ENCODE measurements around the gene ZBTB17.
"Not testable (repeated sequence)": the region's sequence is repeated elsewhere in the genome, so short reads cannot be mapped to it uniquely, and the experiment has no call there.

ZBTB17 gene

DNA sequence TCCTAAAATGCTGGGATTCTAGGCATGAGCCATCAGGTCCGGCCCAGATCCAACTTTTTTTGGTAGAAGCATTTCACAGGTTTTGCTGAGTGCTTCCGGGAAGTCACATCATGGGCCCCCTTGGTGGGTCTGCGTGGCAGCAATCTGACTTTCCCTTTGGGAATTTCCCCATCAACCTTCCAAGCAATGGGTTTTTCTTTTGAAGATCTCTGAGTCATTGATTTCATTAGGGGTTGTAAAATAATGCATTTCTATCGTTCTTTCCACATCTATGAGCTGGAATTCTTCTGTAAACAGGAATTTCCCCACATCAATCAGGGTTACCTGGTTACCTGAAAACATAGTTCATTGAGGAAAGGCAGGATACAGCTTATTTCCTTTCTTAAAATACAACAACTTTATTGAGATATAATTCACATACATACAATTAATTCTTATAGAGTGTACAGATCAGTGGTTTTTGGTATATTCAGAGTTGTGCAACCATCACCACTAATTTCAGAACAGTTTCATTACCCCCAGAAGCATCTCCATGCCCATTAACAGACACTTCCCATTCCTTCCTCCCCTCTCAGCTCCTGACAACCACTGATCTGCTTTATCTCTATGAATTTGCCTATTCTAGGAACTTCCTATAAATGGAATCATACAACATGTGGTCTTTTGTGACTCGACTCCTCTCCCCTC lies 9.9 kb upstream of the ZBTB17 start:
- peak; percentile 80 for DNase-seq

DNA sequence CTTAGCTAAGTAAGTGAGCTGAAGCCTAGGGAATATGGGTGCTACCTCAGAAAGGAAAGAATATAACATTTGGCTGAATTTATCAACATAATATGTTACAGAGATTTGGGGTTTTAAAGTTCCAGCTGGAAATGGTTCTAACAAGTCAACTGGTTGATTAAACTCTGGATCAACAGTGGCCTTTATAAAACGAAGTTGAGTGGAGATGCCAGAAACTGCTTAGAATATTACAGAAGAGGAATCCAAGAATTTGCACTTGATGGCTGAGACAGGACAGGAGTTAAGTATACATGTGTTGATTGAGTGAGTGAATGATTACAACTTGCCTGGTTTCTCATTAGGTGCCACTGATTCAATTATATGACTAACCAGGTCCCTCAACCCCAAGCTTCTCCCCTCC lies 7.4 kb upstream of the ZBTB17 start:
- DNase-seq = no peak

DNA sequence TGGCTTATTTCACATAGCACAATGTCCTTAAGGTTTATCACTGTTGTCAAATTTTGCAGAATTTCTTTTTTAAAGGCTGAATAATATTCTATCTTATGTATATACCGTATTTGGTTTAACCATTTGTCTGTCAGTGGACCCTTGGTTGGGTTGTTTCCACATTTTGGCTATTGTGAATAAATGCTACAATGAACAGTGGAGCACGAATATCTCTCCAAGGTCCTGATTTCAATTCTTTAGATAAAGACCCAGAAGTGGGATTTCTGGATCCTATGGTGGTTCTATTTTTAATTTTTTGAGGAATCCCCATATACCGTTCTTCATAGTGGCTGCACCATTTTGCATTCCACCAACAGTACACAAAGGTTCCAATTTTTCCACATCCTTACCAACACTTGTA lies 5.8 kb upstream of the ZBTB17 start:
- no peak for DNase-seq

DNA sequence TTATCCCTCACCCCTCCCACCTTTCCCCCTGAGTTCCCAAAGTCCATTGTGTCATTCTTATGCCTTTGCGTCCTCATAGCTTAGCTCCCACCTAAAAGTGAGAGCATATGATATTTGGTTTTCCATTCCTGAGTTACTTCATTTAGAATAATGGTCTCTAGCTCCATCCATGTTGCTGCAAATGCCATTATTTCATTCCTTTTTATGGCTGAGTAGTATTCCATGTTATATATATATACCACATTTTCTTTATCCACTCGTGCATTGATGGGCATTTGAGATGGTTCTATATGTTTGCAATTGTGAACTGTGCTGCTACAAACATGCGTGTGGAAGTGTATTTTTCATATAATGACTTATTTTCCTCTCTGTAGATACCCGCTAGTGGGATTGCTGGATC lies 2.0 kb upstream of the ZBTB17 start:
- not testable (repeated sequence) for DNase-seq

DNA sequence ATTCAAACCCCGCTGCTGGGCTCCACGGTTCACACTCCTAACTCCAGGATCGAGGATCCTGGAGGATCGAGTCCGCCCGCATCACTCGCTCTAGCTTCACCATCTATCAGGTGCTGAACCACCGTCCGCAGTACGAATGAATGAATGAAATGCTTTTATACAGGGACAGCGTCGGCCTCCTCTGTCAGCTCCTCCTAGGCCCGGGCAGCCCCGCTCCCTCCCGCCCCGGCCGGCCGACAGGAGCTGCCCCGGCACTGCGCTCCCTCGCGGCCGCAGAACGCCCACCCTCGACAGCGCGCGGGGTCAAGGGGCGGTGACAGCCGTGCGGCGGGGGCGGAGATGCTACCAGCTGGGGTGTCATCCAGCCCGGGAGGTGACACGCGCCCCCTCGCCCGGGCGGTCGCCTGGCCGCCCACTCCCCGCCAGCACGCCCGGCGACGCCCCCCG lies 520 bp downstream of the ZBTB17 start:
- peak; percentile 25 for DNase-seq

DNA sequence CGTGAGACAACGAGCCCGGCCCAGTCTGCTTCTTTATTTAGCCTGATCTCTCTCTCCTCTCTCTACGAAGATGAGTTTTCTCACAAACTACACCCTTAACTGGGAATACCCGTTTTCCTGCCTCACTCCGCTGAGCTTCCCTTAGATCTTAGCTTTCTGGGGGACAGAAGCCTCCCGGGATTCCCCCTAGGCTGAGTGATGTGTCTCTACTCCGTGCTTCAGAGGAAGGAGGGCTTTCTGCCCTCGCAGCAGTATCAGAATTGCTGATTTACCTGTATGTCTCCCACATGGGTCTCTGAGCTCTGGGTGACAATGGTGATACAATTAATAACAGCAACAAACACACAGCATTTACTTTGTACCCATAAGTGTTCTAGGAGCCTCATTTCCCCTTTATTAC lies 1.0 kb downstream of the ZBTB17 start:
- no peak for DNase-seq

DNA sequence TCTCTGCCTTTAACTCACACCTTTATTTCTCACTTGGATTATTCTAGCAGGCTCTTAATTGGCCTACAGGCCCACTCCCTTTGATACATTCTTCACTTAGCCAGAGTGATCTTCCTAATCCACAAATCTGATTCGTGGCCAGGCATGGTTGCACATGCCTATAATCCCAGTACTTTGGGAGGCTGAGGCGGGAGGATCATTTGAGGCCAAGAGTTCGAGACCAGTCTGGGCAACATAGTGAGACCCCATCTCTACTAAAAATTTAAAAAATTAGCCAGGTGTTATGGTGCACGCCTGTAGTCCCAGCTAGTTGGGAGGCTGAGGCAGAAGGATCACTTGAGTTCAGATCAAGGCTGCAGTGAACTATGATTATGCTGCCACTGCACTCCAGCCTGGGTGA lies 2.1 kb downstream of the ZBTB17 start:
- DNase-seq = no peak

DNA sequence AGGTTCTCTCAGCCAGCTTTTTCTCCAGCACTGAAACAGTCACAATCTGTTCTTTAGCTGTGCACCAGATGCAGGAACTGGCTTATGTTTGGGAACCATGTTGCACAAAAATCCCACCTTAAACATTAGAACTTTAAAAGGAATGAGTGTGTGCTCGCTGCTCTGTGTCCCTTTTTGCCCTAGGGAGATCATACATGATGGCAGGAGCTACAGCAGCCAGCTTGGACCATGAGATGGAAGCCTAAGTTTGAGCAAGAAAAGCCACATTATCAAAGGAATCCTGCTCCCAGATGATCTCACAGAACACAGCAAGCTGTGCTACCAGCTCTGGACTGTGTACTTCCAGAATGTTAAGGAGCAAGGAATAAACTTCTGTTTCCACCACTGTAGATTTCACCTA lies 3.5 kb downstream of the ZBTB17 start:
- no peak for DNase-seq

DNA sequence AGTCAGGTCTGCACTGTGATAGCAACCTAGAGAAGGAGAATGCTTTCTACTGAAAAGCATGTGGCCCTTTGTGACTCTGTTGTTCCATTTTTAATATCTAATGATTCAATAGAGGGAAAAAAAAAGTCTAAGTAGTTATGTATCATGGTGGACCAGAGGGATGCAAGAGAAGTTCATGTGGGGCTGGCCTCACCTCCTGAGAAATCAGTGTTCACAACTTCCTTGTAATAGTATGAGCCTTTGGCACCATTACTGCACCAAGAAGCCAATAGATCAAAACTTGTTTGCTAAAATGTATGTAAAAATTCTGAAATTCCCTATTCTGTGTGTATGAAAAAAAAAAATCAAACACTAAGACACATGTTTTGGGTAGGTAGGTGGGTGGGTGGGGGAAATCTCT lies 5.0 kb downstream of the ZBTB17 start:
- no peak for DNase-seq

DNA sequence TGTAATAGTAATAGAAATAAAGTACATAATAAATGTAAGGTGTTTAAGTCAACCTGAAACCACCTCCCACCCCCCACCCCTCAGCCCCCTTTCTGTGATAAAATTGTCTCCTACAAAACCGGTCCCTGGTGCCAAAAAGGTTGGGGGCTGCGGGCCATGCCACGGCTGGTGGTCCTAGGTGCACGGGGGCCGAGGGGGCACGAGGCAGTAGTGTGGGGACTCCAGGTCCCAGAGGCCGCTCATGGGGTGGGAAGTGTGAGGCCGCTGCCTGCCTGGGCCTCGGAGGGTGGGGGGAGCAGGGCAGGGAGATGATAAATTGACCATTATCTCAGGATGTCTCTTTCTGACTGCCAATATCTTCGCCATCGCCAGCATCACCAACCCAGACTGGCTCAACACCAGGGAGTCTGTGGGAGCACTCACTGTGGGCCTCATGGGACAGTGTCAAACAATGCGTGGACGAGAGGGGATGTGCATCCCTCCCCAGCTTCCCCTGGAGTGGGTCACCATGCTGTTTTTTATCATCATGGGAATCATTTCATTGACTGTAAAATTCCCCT lies 6.5 kb downstream of the ZBTB17 start:
- DNase-seq = no peak

DNA sequence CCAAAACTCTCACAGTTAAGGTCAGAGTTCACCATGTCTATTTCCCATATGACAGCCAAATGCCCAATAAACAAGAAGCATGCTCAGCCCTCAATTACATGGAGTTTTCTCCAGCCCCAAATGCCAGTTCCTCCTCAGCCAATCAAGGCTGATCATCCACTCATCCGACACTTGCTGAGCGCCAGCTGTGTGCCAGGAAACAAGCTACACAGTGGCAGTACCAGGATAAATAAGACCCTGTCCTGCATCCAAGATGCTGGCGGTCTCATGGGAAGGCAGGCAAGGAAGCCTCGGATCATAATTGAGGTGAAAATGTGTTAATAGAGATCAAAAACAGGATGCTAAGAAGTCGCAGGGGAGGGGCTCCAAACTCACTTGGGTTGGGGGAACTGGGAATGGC lies 7.7 kb downstream of the ZBTB17 start:
- DNase-seq = no peak

DNA sequence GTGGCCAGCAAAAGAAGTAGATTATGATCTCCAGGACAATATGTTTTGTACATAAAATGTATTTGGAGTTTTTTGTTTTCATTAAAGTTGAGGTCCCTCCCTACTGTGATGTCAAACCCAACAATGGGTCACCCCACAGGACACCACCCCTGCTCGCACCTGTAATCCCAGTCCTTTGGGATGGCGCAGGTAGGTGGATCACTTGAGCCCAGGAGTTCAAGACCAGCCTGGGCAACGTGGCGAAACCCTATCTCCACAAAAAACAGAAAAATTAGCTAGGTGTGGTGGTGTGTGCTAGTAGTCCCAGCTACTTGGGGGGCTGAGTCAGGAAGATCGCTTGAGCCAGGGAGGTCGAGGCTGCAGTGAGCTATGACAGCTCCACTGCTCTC lies 9.0 kb downstream of the ZBTB17 start:
- no peak for DNase-seq

DNA sequence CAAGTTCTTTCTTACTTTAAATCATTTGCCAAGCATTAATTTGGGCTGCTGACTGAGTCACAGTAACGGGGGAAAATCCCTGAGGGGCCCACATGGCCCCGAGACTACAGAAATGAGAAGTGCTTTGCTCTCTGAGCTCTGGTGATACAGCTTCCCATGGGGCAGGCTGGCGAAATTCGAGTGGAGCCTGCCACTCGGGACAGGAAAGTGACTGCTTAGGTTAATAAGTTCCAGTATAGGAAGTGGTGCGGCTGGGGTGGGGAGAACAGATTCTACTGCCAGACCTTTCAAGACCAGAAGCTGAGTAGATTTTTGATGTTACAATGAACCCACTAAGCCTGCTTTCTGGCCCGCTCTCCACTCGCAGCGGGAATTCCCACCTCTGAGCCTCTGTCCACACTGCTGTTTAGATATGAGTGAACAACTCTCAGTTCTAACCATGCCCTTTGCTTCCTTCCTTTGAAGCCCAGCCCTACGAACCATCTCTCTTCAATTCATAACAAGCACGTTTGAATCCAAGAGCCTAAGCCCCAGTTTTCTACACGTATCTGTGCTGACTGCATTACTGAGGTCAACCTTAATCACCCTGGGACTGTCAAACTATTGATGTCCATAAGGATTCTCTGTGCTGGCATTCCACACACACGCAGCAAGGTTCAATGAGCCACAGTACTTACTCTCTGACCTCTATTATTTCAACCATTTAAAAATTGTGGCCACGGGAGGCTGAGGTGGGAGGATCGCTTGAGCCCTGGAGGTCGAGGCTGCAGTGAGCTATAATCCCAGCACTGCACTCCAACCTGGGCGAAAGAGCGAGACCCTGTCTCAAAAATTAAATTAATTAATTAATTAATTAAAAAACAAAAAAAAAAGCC lies 9.6 kb downstream of the ZBTB17 start:
- peak; percentile 67 for DNase-seq

DNA sequence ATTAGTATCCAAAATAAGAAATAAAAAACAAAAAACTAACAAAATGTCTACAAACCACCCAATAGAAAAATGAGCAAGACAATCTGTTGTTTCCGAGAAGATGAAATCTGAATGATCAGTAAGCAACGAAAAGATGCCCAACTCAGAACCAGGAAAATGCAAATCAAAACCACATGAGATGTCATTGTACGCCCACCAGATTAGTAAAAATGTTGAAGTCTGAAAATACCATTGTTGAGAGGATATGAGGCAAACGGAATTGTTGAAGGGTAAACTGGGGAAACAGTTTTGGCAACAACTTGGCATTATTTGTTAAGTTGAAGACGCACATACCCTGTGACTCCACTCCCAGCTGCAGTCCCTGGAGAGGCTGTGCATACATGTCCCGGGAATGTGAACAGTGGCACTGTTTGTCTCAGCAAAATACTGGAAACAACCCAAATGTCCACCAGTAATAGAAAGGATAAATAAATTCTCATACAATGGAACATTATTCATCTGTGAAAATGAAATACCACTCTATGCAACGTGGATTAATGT lies 10.6 kb downstream of the ZBTB17 start:
- DNase-seq = no peak

DNA sequence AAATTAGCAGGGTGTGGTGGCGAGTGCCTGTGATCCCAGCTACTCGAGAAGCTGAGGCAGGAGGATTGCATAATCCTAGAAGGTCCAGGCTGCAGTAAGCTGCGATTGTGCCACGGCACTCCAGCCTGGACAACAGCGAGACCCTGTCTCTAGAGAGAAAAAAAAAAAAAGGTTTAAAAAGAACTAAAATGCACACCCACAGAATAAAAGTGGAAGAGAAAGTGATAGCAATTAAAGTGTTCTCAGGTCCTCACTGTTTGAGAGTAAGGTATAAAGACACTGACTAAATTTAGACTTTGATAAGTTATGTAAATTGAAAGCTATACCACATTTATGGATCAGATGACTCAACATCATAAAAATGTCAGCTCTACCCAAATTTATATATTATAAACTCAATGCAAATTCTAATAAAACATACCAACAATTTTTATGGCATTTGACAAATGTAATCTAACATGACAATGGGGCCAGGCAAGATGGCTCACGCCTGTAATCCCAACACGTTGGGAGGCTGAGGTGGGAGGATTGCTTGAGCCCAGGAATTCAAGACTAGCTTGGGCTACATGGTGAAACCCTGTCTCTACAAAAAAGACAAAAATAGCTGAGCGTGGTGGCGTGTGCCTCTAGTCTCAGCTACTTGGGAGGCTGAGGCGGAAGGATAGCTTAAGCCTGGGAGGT lies 11.8 kb downstream of the ZBTB17 start:
- DNase-seq = peak; percentile 12

DNA sequence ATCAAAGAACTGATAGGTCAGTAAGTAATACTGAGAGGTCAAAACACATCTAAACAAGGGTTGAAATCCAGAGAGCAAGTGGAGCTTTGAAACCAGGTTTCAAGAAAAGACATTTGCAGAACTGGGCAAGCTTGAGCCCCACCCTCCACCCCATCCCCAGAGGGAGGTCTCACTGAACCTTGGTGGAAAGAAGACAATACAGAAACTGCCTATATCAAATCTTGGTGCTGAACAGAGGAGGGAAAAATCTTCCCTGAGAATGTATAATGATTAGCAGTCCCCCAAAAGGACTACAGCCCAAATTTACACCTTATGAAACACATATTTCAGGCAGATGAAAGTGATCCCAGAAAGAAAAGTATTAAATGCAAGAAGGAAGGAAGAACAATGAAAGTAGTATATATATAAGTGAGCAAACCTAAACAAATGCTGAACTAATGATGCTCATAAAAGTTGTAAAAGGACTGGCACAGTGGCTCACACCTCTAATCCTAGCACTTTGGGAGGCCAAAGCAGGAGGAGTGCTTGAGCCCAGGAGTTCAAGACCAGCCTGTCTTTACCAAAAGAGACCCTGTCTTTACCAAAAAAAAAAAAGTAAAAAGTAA lies 12.4 kb downstream of the ZBTB17 start:
- DNase-seq = no peak

DNA sequence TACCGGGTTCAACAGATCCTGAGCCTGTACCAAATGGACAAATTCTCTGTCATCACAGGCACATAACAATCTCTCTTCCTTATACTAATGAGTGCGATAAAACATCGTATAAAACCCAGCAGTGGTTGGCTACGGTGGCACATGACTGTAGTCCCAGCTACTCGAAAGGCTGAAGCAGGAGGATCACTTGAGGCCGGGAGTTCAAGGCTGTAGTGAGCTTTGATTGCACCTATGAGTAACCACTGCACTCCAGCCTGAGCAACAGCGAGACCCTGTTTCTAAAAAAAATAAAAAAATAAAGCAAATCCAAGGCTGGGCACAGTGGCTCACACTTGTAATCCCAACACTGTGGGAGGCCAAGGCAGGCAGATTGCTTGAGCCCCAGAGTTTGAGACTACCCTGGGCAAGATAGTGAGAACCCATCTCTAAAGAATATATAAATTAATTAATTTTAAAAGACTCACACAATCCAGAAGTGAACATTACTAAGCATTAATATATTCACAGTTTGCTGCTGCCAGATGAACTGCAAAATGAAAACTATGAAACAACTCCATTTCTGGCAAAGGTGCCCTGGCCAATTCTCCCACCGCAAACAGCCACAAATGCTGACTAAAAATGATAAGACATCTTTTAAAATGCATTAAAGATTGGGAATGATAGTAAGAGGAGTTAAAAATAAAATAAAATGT lies 13.1 kb downstream of the ZBTB17 start:
- no peak for DNase-seq

DNA sequence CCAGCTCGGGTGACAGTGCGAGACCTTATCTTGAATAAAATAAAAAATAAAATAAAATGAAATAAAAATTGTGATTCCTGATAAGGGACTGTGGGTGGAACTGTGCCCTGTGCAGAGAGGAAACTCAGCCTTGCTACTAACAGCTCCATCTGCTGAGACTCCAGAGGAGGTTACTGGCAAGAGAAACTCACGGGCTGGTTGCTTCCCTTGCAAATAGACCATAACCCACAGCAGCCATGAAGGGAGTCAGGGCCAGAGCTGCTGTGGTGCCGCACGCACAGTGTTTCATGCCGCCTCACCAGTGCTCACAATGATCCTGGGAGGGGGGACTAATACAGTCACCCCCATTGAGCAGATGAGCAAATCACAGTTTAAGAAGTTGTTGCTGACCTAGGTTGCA lies 13.7 kb downstream of the ZBTB17 start:
- DNase-seq = no peak

DNA sequence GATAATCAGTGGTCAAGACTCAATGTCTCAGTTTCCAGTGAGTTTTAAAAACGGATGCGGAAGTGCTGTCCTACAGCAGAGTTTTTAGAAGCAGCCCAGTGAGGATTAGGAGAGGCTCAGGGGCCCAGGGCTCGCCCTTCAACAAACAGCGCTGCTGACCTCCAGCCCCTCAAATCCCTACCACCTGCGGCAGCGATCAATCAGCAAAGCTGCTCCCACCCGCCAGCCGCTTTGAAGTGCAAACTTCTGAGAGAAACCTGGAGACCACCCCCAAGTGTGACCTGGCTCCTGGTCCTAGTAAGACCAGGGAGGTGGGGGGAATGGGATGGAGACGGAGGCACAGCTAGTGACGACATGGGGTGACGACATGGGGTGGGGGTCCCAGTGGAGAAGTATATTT lies 14.4 kb downstream of the ZBTB17 start:
- DNase-seq = no peak

DNA sequence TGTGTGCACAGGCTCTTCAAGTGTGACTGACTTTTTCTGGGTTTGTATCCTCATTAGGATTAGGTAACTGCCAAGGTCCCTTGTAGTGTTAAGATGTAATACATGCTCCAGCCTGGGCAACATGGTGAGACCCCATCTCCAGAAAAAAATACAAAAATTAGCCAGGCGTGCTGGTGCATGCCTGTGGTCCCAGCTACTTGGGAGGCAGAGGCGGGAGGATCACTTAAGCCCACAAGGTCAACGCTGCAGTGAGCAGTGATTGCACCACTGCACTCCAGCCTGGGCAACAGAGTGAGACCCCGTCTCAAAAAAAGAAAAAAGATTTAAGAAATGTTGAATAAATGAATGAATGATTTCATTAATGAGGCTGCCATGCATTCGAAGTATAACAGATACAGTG lies 15.1 kb downstream of the ZBTB17 start:
- no peak for DNase-seq

DNA sequence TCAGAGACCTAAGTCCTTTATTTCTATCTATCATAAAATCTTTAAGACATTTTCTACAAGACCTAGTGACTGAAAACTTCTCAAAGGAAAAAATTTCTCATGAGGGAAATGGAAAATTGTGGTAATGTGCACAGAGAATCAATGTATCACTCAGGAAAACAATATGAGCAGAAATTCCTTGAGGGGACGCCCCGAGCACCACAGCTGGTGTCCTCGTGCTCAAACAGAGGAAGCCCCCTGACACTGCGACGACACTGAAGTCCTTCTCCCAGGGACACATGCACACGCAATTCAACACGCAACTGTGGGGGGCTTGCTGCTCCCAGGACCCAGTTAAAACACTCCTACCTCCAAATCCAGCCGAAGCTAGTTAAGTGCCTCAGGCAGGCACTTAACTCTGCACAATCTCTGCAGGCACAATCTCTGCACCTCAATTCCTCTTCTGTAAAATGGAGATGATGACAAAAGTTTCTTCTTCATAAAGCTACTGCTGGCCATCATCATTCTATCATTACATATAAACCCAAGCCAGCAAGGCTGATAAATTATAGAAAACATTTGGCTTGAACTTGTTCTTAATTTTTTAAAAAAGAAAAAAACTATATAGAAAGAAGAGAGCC lies 16.0 kb downstream of the ZBTB17 start:
- DNase-seq = no peak

DNA sequence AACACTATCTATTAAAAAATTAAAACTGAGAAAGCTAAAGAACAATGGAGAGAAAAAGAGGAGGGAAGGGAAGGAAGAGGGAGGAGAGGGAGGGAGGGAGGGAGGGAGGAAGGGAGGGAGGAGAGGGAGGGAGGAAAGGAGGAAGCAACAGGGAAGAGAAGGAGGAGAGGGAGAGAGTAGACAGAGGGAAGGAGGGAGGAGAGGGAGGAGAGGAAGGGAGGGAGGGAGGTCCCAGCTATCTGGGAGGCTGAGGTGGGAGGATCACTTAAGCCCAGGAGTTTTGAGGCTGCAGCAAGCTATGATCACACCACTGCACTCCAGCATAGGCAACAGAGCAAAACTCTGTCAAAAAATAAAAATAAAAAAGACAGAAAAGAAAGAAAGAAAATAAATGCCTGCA lies 16.5 kb downstream of the ZBTB17 start:
- DNase-seq = no peak
